ENCODE data around the gene DLX4. TPM values are rescaled to one million over a fixed set of nuclear protein-coding genes. Genes with fewer than 3 reads are reported as not detected.

The DLX4 gene
- total and polyA plus RNA-seq, 7 donors = 0.34 TPM; not detected in 6

- 7 to 21% methylated on average over 50 of the region's 50 CpGs for WGBS, 2 donors
- no peak for TF ChIP-seq CTCF (IDR thresholded peaks at IDR 0.05)
- no peak for TF ChIP-seq EP300 (IDR thresholded peaks at IDR 0.05)
- TF ChIP-seq POLR2A (IDR thresholded peaks at IDR 0.05) = no peak
- TF ChIP-seq POLR2AphosphoS5 (IDR thresholded peaks at IDR 0.05) = no peak
- Histone ChIP-seq H3K4me3 (peak overlapping the region in 3 of 4 donors; percentile 37 to 49 (median 46)), H3K9me3 (no peaks in the 10 kb centered on the region), H3K36me3 (no peaks in the 10 kb centered on the region), H3K4me1 (peaks cover 0 to 38% (median 37%) of the 10 kb centered on the region in 4 donors), H3K27me3 (peaks cover 35 to 98% (median 90%) of the 10 kb centered on the region in 3 donors), H3K27ac (no peak overlapping the region)
- DNase-seq = no peak
- intact Hi-C loops (cut with DNase I) = loop anchor here (5.0 kb wide), 1 partner anchor 287 kb away; the partner anchor contains the start of gene SLC35B1
These were observed 25.4 kb downstream of the DLX4 start for GRCh38 chr17:49994085-49995054.

- H3K27ac ChIP-seq = no peak within 1 kb of the TSS
- peaks cover 40 to 98% (median 87%) of the 10 kb centered on the region in 3 donors for H3K27me3 ChIP-seq
- no peaks in the 10 kb centered on the region for H3K36me3 ChIP-seq
- 2 to 6% methylated on average over 29 of the region's 29 CpGs for WGBS, 2 donors
- peak; percentile 86 for DNase-seq
- intact Hi-C loops (cut with DNase I) = loop anchor here (5.0 kb wide), 1 partner anchor 288 kb away; the partner anchor contains the start of gene SLC35B1
- TF ChIP-seq POLR2A (IDR thresholded peaks at IDR 0.05) (no peak), POLR2AphosphoS5 (IDR thresholded peaks at IDR 0.05) (peak in 2 of 4 donors; percentile 15 to 69), CTCF (IDR thresholded peaks at IDR 0.05) (no peak), EP300 (IDR thresholded peaks at IDR 0.05) (no peak)
- H3K4me1 ChIP-seq = peaks cover 0 to 38% (median 37%) of the 10 kb centered on the region in 4 donors
- peak within 1 kb of the TSS in 3 of 4 donors; percentile 37 to 49 (median 46) for H3K4me3 ChIP-seq
- no peaks in the 10 kb centered on the region for H3K9me3 ChIP-seq
These were observed 26.2 kb downstream of the DLX4 start, which contains the start of gene DLX3 for GRCh38 chr17:49995055-49995738. Gene DLX3, minus strand, starts transcription at chr17:49995224. Its CDS starts 226 bp downstream, at chr17:49994998.

GRCh38 chr17:49996121-49996494 is 27.1 kb downstream of the DLX4 start:
- Histone ChIP-seq H3K9me3 (no peaks in the 10 kb centered on the region), H3K27me3 (peaks cover 40 to 98% (median 86%) of the 10 kb centered on the region in 3 donors), H3K27ac (no peak overlapping the region), H3K4me1 (peaks cover 0 to 38% (median 37%) of the 10 kb centered on the region in 4 donors), H3K4me3 (no peak overlapping the region), H3K36me3 (no peaks in the 10 kb centered on the region)
- intact Hi-C loops (cut with DNase I) = loop anchor here (2.0 to 5.0 kb wide), 2 partner anchors 289 to 427 kb away; partner anchors contain the start of gene SLC35B1
- no peak for DNase-seq
- TF ChIP-seq CTCF (IDR thresholded peaks at IDR 0.05) = no peak
- TF ChIP-seq POLR2A (IDR thresholded peaks at IDR 0.05) = no peak
- TF ChIP-seq EP300 (IDR thresholded peaks at IDR 0.05) = no peak
- TF ChIP-seq POLR2AphosphoS5 (IDR thresholded peaks at IDR 0.05) = no peak
- 49 to 56% methylated on average over 7 of the region's 7 CpGs for WGBS, 2 donors

- H3K27me3 ChIP-seq = peaks cover 40 to 98% (median 87%) of the 10 kb centered on the region in 3 donors
- no peaks in the 10 kb centered on the region for H3K36me3 ChIP-seq
- no peak for DNase-seq
- WGBS, 2 donors = 1 to 2% methylated on average over 58 of the region's 58 CpGs
- TF ChIP-seq POLR2AphosphoS5 (IDR thresholded peaks at IDR 0.05) (peak in 1 of 4 donors; percentile 11), CTCF (IDR thresholded peaks at IDR 0.05) (peak; percentile 91 to 98 (median 94)), POLR2A (IDR thresholded peaks at IDR 0.05) (no peak), EP300 (IDR thresholded peaks at IDR 0.05) (no peak)
- no peak overlapping the region for H3K27ac ChIP-seq
- intact Hi-C loops (cut with DNase I) = loop anchor here (1.0 to 5.0 kb wide), 3 partner anchors 44 to 428 kb away; partner anchors contain the start of gene SLC35B1
- H3K4me3 ChIP-seq = peak overlapping the region in 3 of 4 donors; percentile 32 to 42 (median 35)
- no peaks in the 10 kb centered on the region for H3K9me3 ChIP-seq
- H3K4me1 ChIP-seq = peaks cover 0 to 38% (median 37%) of the 10 kb centered on the region in 4 donors
These were observed 27.7 kb downstream of the DLX4 start for GRCh38 chr17:49996495-49997300.
